ENCODE data around the gene PTPRG. TPM values are rescaled to one million over a fixed set of nuclear protein-coding genes. Genes with fewer than 3 reads are reported as not detected.

Gene PTPRG
- total and polyA plus RNA-seq, 2 experiments from 2014 or later: 24.4 to 131 TPM

DNA sequence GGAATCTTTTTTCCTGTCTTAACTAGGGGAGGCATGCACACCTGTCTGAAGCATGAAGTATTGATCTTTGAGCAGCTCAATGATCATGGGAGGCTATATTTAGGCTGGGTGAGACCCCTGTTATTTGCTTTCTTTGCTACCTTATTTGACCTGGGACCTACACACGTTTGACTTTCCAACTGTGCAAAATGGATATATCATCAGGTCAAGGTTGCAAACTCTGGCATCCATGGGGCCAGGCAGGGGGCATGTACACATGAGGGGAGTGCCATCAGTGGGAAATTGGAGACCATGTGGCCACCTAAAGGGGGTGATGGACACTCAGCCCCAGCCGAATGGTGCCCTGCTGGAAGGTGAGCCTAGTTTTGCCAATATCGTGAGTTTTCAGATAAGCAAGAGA is 637.8 kb downstream of the PTPRG start:
- H3K27ac Mint-ChIP-seq: no peak overlapping the region
- H3K9me3 Mint-ChIP-seq: no peaks in the 10 kb centered on the region
- TF ChIP-seq ZNF114 (CRISPR knock-in tag; IDR thresholded peaks at IDR 0.05) (no peak), CTCF (conservative IDR thresholded peaks at IDR 0.05; ENCODE audit: low read depth in 2 of 2) (no peak), ZNF331 (CRISPR knock-in tag; IDR thresholded peaks at IDR 0.05; ENCODE audit: low read depth) (no peak), EZH2 (IDR thresholded peaks at IDR 0.05; ENCODE audit: low read depth, unreplicated experiment) (no peak), EZH2phosphoT487 (IDR thresholded peaks at IDR 0.05; ENCODE audit: unreplicated experiment) (no peak), POLR2AphosphoS5 (IDR thresholded peaks at IDR 0.05; ENCODE audit: low read depth) (no peak)

DNA sequence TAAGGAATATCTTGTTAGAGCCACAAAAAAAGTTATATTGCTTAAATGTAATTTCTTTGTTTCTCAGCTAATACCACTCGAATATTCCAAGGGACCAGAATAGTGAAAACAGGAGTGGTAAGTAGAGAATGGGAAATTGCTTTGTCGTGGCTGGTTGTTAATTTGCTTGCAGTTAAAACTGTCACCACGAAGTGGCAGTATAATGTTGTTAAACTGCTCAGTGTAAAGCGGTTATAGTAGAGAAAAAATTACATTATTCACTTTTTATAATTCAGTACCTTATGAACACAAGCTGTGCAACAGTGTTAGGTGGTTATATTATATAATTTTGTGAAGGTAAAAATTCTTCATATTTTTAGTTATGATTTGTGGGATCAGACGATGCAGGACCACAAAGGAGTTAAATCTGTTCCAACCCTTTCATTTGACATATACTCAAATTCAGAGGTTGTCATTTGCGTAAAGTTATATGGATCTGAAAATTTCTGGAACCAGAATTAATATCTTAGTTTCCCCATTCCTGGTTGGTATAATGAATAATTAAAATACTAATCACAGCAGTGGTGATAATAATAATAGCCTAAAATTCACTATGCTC is 640.2 kb downstream of the PTPRG start:
- Histone ChIP-seq H3K4me1 (ENCODE audit: insufficient read depth) (no peaks in the 10 kb centered on the region), H3F3A (replicated peaks; ENCODE audit: low read depth) (no peaks in the 10 kb centered on the region), H3K27ac (ENCODE audit: low read depth) (no peak overlapping the region), H3K27me3 (ENCODE audit: insufficient read depth) (no peaks in the 10 kb centered on the region), H3K36me3 (ENCODE audit: insufficient read depth) (peaks cover 8% of the 10 kb centered on the region; the same call in 1 of the 2 replicates), H3K4me3 (no peak overlapping the region), H3K9me2 (ENCODE audit: insufficient read depth) (0 out of 2 replicates have a peak, but pooled peaks cover 4% of the 10 kb centered on the region), H4K20me1 (replicated peaks; ENCODE audit: insufficient read depth) (no peaks in the 10 kb centered on the region), H2AFZ (no peak overlapping the region), H3K79me2 (replicated peaks; ENCODE audit: insufficient read depth) (no peaks in the 10 kb centered on the region), H3K4me2 (no peak overlapping the region)
- no peak overlapping the region for H3K27ac Mint-ChIP-seq
- no peaks in the 10 kb centered on the region for H3K9me3 Mint-ChIP-seq
- peak; percentile 77 for ATAC-seq
- DNase-seq (ENCODE audit: low spot score): peak; percentile 76
- H3K36me3 Mint-ChIP-seq (ENCODE audit: low read depth): peaks cover 41% of the 10 kb centered on the region
- H3K4me1 Mint-ChIP-seq: no peaks in the 10 kb centered on the region; the same call in 1 of the 3 replicates
- H3K27me3 Mint-ChIP-seq (ENCODE audit: insufficient read depth, low read depth, poor library complexity): peaks cover 8% of the 10 kb centered on the region
- no peak overlapping the region for H3K4me3 Mint-ChIP-seq
- TF ChIP-seq ZNF462 (CRISPR knock-in tag; IDR thresholded peaks at IDR 0.05) (no peak), JUNB (IDR thresholded peaks at IDR 0.05; ENCODE audit: unreplicated experiment) (no peak), EZH2 (IDR thresholded peaks at IDR 0.05; ENCODE audit: low read depth, unreplicated experiment) (no peak), ZNF114 (CRISPR knock-in tag; IDR thresholded peaks at IDR 0.05) (no peak), STAT1 (IDR thresholded peaks at IDR 0.05; ENCODE audit: unreplicated experiment) (no peak), CTCF (conservative IDR thresholded peaks at IDR 0.05; ENCODE audit: low read depth in 2 of 2) (peak; percentile 70 to 81)

More for the DNA sequence above, 637.8 kb downstream of the PTPRG start:
- no peak for DNase-seq (ENCODE audit: low spot score)
- peaks cover 39% of the 10 kb centered on the region for H3K36me3 Mint-ChIP-seq (ENCODE audit: low read depth)
- Histone ChIP-seq H3K79me2 (replicated peaks; ENCODE audit: insufficient read depth) (no peaks in the 10 kb centered on the region), H3K4me1 (ENCODE audit: insufficient read depth) (no peaks in the 10 kb centered on the region), H4K20me1 (replicated peaks; ENCODE audit: insufficient read depth) (no peaks in the 10 kb centered on the region), H3K27me3 (ENCODE audit: insufficient read depth) (no peaks in the 10 kb centered on the region), H2AFZ (no peak overlapping the region), H3F3A (replicated peaks; ENCODE audit: low read depth) (no peaks in the 10 kb centered on the region), H3K36me3 (ENCODE audit: insufficient read depth) (peaks cover 7% of the 10 kb centered on the region; the same call in 1 of the 2 replicates), H3K9me2 (ENCODE audit: insufficient read depth) (no peaks in the 10 kb centered on the region), H3K4me3 (no peak overlapping the region), H3K27ac (ENCODE audit: low read depth) (no peak overlapping the region), H3K4me2 (no peak overlapping the region)
- peaks cover 4% of the 10 kb centered on the region for H3K27me3 Mint-ChIP-seq (ENCODE audit: insufficient read depth, low read depth, poor library complexity)
- H3K4me3 Mint-ChIP-seq: no peak overlapping the region
- no peak for ATAC-seq
- H3K4me1 Mint-ChIP-seq: peaks cover 8% of the 10 kb centered on the region; the same call in 2 of the 3 replicates

Measured in GM23338 (cell line).